Upper lobe of left lung (tissue), 6 donors: ENCODE data around the gene BRINP2. TPM values are rescaled to one million over a fixed set of nuclear protein-coding genes. Genes with fewer than 3 reads are reported as not detected.

ENCODE experiments used
- ATAC-seq, 2 donors: fragments of 200-7000 bp; cut with Tn5 transposase; one replicate each; pipeline ENCODE4 v1.9.1; 2022; ENCODE audit warnings: mild to moderate bottlenecking in 2 of 2, moderate library complexity in 2 of 2; ENCODE audit not compliant: low FRiP score in 2 of 2
- DNase-seq, 2 donors: peaks; one replicate each; pipeline ENCODE4 v3.0.0-alpha.2; 2019 to 2020
- H3K27ac ChIP-seq, 4 donors: fragments of 200-600 bp; sonication (generic); one replicate each; pipeline ENCODE4 v1.5.1; 2016 to 2019
- H3K27me3 ChIP-seq, 4 donors: fragments of 200-600 bp; sonication (generic); one replicate each; pipeline ENCODE4 v1.5.1; 2017 to 2019
- H3K36me3 ChIP-seq, 4 donors: fragments of 200-600 bp; sonication (generic); one replicate each; pipeline ENCODE4 v1.5.1; 2016 to 2019
- H3K4me1 ChIP-seq, 4 donors: fragments of 200-600 bp; sonication (generic); one replicate each; pipeline ENCODE4 v1.5.1; 2018 to 2019
- H3K4me3 ChIP-seq, 4 donors: fragments of 200-600 bp; sonication (generic); one replicate each; pipeline ENCODE4 v1.5.1; 2017 to 2019; ENCODE audit warnings: mild to moderate bottlenecking in 2 of 4, moderate library complexity in 1 of 4
- H3K9me3 ChIP-seq, 4 donors: fragments of 200-600 bp; sonication (generic); one replicate each; pipeline ENCODE4 v1.5.1; 2018 to 2019
- CTCF ChIP-seq, 6 experiments: fragments of 450-650 bp in 4 of 6; fragments of 200-600 bp in 2 of 6; sonication (generic) in 2 of 6; IDR thresholded peaks; one replicate each; pipeline ENCODE4 v1.5.1; 2016 to 2019; ENCODE audit warnings: antibody characterized with exemption in 6 of 6
- EP300 ChIP-seq, 4 donors: sonication (generic); formaldehyde crosslinking; IDR thresholded peaks; one replicate each; pipeline ENCODE4 v1.5.1; 2017; ENCODE audit warnings: antibody characterized with exemption in 4 of 4, control low read depth in 2 of 4
- POLR2A ChIP-seq, 4 donors: fragments of 450-650 bp; IDR thresholded peaks; one replicate each; pipeline ENCODE4 v1.5.1; 2016 to 2017; ENCODE audit warnings: antibody characterized with exemption in 4 of 4, mild to moderate bottlenecking in 2 of 4
- POLR2AphosphoS5 ChIP-seq, 2 donors: sonication (generic); formaldehyde crosslinking; IDR thresholded peaks; one replicate each; pipeline ENCODE4 v1.5.1; 2017; ENCODE audit warnings: antibody characterized with exemption in 2 of 2
- WGBS, 2 donors: methylation state at CpG; one replicate each; pipeline ENCODE4 v1.1.5; 2017 to 2018; 5-methylcytosine and 5-hydroxymethylcytosine counted together
- total RNA-seq, 6 donors: library from RNA; depleted of rRNA in 4 of 6; stranded (reverse); fragments of >200 nt in 4 of 6; gene quantifications; one replicate each; pipeline versions ENCODE4 v1.1.0 to v1.2.1, GENCODE V29; 2016 to 2021
- donor health status: DM: no; HTN: no; CAD: no; lungs with moderate emphysema.
- donor health status: DM: no; HTN: yes; CAD: no; lungs with severe emphysema.

BRINP2 gene
- total RNA-seq, 6 donors from 2014 or later: 0.06 to 0.07 TPM; not detected in 4

GRCh38 chr1:177302357-177303044, 131.7 kb downstream of the BRINP2 start:
- peak in 1 of 2 donors; percentile 65 for DNase-seq
- Histone ChIP-seq H3K36me3 (no peaks in the 10 kb centered on the region), H3K4me1 (peaks cover 0 to 13% (median 3%) of the 10 kb centered on the region in 4 donors), H3K9me3 (no peaks in the 10 kb centered on the region), H3K27ac (peak overlapping the region in 2 of 4 donors; percentile 8 to 50), H3K27me3 (no peaks in the 10 kb centered on the region), H3K4me3 (no peak overlapping the region)
- WGBS, 2 donors: 58 to 59% methylated on average over 7 of the region's 7 CpGs
- ATAC-seq: peak; percentile 21 to 77
- TF ChIP-seq CTCF (IDR thresholded peaks at IDR 0.05): no peak
- no peak for TF ChIP-seq POLR2AphosphoS5 (IDR thresholded peaks at IDR 0.05)
- no peak for TF ChIP-seq POLR2A (IDR thresholded peaks at IDR 0.05)
- no peak for TF ChIP-seq EP300 (IDR thresholded peaks at IDR 0.05)

DNA sequence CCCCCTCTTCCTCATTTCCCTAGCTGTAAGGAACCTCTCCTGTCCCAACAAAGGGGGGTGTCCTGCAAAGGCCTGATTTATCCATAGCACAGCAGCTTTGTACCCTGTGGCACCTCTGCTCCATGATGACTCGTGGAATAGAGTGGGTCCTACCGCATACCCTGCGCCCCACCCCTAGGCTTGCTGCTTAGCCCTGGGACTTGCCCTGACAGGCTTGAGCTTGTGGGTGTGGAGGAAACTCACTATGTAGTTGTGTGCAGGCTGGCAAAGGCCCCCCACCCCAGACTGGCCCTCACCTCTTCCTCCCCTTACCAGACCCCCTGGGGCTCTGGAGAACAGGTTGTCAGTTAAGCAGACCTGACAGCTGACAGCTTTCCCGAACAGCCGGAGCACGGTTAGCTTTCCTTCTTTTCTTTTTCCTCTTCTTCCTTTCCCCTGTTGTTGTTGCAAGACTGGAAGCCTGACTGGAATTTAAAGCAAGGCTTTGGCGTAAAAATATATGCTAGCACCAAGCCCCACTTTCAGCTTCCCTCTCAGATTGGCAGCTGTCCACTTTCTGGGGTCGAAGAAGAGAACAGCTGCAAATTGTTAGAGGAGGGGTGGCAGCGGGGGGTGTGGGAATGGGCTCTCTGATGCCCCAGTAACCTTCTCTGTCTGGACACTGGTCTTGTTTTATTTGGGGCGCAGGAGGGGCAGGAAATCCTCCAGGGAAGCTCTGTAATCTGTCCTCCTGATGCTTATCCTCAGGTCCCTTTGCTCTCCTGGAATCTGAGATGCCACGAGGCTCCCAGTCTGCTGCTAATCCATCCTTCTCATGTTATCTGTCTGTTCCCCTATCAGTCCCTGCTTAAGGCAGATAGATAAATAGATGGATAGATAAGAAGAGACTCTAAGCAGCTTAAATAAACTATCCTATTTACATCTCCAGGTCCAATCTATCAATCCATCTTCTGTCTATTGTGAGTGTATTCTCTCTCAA, 134.6 kb downstream of the BRINP2 start:
- peaks cover 0 to 13% (median 3%) of the 10 kb centered on the region in 4 donors for H3K4me1 ChIP-seq
- DNase-seq: no peak
- WGBS, 2 donors: 45 to 48% methylated on average over 11 of the region's 11 CpGs
- H3K27me3 ChIP-seq: no peaks in the 10 kb centered on the region
- H3K4me3 ChIP-seq: no peak overlapping the region
- no peaks in the 10 kb centered on the region for H3K36me3 ChIP-seq
- H3K9me3 ChIP-seq: no peaks in the 10 kb centered on the region
- no peak for ATAC-seq
- H3K27ac ChIP-seq: no peak overlapping the region
- no peak for TF ChIP-seq POLR2AphosphoS5 (IDR thresholded peaks at IDR 0.05)
- no peak for TF ChIP-seq EP300 (IDR thresholded peaks at IDR 0.05)
- no peak for TF ChIP-seq POLR2A (IDR thresholded peaks at IDR 0.05)
- TF ChIP-seq CTCF (IDR thresholded peaks at IDR 0.05): no peak

DNA sequence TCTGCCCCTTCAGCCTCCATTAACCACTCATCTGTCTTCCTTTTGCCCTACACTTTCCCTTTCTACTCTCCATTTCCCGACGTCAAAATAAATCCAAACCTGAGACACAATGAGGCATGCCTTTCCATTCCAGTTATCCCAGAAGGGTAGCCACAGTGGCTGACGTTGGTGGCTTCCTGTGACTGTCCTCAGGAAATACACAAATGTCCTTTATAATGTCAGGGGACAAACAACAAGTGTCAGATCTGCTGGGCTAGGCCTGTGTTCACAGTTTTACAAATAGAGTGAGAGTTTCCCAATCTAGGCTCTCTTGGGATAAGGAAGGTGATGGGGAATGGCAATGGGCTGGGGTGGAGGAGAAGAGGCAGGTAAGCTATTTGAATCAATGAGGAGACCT, 135.3 kb downstream of the BRINP2 start:
- H3K27ac ChIP-seq: no peak overlapping the region
- ATAC-seq (no peak), DNase-seq (no peak)
- no peak overlapping the region for H3K4me3 ChIP-seq
- H3K27me3 ChIP-seq: no peaks in the 10 kb centered on the region
- no peaks in the 10 kb centered on the region for H3K36me3 ChIP-seq
- TF ChIP-seq EP300 (IDR thresholded peaks at IDR 0.05): no peak
- no peak for TF ChIP-seq POLR2A (IDR thresholded peaks at IDR 0.05)
- TF ChIP-seq POLR2AphosphoS5 (IDR thresholded peaks at IDR 0.05): no peak
- no peak for TF ChIP-seq CTCF (IDR thresholded peaks at IDR 0.05)
- peaks cover 0 to 13% (median 3%) of the 10 kb centered on the region in 4 donors for H3K4me1 ChIP-seq
- 37% methylated on average over 3 of the region's 3 CpGs for WGBS, 2 donors
- H3K9me3 ChIP-seq: no peaks in the 10 kb centered on the region

DNA sequence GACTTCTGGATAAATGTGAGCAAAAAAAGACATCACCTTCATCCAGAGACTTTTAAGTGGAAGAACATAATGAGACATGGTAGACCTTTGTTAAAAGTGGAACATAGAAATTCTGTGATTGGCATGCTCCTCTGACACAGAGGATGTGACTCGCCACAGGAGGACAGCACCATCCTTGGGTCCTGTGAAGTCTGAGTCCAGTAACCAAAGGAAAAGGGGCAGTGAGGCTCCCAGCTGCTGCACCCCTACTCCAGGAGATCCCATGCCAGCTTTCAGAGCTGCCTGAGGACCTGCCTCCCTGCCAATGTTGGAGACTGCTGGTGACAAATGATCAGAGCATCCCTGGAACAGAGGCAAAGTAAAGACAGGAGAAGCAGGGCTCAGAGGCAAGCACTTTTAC, 136.2 kb downstream of the BRINP2 start:
- no peaks in the 10 kb centered on the region for H3K9me3 ChIP-seq
- TF ChIP-seq CTCF (IDR thresholded peaks at IDR 0.05) (no peak), POLR2AphosphoS5 (IDR thresholded peaks at IDR 0.05) (no peak), EP300 (IDR thresholded peaks at IDR 0.05) (no peak), POLR2A (IDR thresholded peaks at IDR 0.05) (no peak)
- H3K27ac ChIP-seq: no peak overlapping the region
- H3K4me3 ChIP-seq: no peak overlapping the region
- WGBS, 2 donors: 88 to 91% methylated on average over 1 of the region's 1 CpG
- DNase-seq (no peak), ATAC-seq (no peak)
- H3K36me3 ChIP-seq: no peaks in the 10 kb centered on the region
- H3K27me3 ChIP-seq: no peaks in the 10 kb centered on the region
- H3K4me1 ChIP-seq: peaks cover 0 to 13% (median 3%) of the 10 kb centered on the region in 4 donors
